HG03432 (cell line): ENCODE results near the gene EEFSEC.

Experiments
- ATAC-seq: cut with Tn5 transposase; IDR thresholded peaks from one replicate; pipeline ENCODE4 v1.9.1; 2021; ENCODE audit warnings: mild to moderate bottlenecking, moderate library complexity; ENCODE audit not compliant: unreplicated experiment

Gene EEFSEC

DNA sequence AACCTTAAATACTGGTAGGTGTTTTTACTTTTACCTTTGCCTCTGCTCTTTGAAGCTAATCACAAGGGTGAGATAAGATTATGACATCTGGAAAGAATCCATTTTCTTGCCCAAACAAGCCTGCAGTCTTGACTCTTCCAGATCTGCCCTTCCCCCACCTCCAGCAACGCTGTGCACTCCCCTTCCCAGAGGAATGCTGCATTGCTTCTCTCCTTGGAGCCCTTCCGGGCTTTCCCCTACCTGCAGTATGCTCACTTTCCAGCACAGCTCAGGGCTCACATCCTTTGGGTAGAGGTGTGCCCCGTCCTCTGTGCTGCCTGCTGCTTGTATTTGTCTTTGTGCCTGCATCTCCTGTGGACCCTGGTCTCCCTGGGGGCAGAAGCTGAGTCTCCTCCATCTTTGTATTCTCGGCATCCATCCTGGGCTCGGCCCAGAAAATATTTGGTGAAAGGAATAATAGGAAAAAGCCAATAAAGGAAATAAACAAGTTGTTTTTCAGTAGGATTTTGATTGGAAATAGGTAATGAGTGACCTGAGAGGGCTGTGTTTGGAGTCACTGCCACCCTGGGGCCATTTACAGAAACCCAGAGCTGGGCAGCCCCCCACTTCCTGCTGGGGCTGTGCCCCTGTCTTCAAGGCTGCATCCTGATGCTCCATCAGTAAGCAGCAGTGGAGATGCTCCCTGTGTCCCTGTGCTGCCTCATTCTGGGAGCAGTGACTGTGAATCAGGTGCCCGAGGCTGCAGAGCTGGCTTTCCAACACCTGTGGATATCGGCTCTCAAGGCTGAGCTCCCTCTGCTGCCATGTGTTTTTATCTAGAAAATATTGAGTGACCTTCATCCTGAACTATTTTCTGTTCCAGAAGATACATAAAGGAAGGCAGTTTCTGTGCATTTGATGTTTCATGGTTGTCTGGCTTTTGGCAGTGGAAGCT is 117.5 kb downstream of the EEFSEC start:
- ATAC-seq: no peak

DNA sequence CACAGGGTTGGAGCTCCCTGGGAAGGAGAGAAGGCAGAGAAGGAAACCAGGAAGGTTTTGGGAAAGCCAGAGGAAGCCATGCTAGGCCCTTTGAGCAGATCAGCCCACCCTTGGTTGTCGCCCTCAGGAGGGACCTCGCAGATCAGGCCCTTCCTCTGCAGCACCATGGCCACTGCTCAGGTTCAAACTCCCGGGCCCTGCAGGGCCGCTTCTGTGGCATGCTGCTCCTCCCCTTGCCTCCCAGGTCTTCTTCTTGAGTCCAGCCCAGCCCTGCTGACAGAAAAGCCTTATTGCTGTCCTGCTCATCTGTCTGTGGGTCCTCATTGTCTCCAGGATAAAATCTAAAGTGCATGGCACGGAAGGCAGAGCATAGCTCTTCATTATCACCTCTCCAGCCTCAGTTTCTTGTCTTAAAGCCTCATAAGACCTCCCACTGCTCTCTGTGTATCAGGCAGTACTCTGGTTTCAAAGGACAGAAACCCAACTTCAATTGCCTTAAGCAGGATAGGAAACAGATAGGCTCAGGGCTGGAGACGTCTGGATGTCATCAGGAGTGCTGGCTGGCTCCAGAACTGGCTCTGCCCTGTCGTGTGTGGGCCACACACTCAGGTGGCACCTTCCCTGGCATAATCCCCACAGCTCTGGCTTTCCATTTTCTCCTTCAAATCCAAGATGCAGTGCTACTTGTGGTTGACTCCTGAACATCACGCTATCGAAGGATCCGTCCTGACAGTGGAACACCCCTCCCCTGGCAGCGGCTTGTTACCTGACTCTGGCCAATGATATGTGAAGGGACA is 118.5 kb downstream of the EEFSEC start:
- ATAC-seq: no peak

DNA sequence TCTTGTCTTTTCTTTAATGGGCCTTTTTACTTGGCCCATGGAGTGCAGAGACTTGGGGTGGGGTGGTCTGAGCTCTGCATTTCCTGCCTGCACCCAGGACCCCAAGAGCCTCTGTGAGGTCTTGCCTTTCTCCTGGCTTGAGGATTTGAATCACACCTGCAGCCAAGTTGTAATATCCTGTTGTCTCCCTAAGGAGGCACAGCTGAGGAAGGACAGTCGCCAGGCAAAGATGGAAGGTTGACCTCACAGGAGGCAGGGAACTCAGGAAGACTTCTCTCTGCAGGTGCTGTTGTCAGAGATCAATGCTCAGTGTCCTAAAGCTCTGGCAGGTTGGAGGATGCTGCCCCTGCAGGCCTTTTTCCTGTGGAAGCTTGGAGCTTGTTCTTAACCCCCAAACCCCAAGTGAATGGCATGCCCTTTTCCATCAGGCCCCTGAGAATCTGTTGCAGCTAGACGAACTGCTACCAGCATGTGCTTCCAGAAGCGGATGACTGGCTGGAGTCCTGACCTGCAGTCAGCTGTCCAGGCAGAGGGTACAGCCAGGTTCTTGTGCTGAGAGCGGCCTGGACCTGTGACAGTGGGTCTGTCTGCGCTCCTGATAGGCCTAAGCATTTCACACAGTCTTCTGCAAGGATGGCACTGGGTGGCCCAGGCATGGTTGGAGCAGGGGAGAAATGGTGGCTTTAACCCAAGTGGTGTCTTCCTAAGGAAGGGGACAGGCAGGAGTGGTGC is 120.0 kb downstream of the EEFSEC start:
- no peak for ATAC-seq

DNA sequence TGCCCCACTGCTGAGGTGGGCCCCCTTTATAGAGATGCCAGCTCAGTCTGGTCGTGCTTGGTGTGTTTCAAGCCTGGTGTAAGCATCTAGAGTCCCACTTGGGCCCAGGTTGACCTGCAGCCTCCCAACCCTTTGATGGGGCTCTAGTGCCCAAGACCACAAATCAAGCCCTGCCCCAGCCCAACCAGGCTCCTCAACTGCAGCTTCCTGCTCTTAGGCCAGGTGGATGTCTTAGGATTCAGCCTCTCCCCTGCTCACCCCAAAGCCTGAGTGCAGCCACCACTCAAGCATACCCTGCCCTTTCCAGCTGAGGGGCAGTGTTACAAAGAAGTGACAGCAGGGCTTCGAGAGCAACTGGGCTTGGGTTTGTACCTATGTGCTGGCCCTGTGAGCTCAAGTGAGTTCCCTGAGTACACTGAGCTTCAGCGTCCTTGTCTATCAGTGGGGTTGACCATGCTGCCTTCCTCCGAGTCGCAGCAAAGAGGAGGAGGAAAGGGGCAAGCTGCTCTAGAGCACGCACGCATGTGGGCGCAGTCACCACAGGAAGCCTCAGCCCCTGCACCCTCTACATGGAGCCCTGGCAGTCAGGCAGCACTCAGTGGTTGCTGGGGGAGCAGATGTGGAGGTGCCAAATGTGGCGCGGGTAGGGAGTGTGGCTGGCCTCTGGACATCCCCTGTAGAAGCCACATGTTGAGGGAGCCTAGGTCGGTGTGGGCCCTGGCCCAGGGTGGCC is 120.7 kb downstream of the EEFSEC start:
- ATAC-seq: no peak

DNA sequence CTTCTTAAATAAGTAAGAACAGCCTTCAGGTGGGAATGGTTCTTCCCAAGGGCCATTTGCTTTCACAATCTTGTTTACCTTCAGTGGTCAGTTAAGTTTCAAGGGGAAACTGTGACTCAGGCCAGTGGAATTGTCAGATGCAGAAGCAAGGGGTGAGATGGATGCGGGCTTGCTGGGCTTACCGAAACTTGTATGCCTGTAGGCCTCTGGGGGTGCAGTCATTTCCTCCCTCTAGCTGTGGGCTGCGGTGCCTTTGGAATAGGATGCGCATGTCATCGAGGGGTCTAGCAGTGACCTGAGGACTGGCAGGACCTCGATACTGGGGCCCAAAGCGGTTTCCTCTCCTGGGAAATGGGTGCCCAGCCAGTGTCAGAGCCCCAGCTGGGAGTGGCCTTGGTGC is 121.6 kb downstream of the EEFSEC start:
- ATAC-seq: no peak

DNA sequence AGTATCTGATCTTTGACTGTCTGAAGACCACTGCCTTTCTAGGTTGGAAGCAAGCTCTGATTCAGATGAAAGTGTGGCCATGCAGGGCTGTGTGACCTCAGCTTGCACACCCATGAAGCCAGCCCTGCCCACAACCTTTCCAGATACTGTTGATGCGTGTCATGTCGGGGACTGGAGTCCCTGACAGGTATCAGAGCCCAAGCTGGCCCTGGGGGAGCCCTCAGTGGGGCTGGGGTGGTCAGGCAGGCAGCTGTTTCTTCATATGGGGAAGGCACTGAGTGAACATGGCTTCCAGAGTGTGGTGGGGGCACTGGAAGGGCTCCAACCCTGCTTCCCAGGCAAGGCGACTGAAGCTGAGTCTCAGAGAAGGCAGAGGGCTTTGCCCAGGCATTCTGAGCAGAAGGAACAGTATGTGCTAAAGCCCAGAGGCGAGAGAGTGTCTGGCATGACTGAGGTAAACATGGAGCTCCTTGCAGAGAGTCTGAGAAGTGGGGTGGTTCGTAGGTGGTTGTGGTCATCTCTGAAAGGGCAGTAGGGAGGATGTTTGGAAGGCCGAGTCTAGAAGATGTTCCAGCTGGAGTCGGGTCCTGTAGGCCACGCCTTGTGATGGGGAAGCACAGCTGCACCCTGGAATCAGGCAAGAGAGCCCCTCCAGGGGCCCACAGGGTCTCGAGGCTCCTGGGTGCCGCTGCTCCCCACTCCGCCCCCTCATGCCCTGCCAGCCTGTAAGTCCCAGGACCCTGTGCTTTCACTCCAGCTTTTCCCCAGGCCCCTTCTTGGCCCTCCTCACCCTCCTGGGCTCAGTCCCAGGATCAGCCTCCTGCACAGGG is 122.2 kb downstream of the EEFSEC start:
- ATAC-seq: no peak

DNA sequence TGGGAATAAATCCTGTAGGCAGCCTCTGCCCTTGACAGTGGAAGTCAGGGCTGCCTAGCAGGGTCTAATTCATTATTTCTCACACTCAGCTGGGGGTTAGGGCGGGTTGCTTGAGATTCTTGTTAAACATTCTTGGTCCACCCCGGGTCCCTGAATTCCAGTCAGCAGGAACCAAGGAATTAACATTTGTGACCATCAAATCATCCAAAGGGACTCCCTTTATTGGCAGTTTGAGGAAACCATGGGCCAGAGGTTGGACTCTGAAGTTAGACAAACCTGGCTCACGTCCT is 122.8 kb downstream of the EEFSEC start:
- ATAC-seq: no peak

DNA sequence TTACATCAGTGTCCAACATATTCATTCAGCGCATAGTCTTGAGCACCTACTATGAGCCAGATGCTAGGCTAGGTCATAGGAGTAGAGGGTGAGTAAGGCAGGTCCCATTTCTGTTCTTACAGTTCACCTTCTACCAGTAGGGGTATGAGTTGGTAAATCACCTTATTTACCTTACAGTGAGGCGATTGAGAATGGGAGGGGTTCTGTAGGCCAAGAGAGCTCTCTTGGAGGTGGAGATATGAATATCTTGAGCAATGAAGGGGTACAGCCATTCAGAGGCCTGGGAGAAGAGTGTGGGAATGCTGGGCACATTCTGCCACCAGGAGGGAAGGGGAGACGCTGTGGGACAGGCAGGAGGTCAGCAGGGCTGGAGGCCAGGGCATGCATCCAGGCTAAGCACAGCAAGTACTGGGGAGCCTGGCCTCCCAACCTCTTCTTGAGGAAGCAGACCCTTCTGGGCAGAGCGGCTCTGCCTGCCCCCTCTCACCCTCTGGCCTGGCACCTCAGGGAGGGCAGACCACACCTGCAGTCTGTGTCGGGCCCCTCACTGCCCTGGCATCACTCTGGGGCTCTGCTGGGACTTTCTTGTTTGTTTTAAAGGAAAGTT is 123.4 kb downstream of the EEFSEC start:
- no peak for ATAC-seq

DNA sequence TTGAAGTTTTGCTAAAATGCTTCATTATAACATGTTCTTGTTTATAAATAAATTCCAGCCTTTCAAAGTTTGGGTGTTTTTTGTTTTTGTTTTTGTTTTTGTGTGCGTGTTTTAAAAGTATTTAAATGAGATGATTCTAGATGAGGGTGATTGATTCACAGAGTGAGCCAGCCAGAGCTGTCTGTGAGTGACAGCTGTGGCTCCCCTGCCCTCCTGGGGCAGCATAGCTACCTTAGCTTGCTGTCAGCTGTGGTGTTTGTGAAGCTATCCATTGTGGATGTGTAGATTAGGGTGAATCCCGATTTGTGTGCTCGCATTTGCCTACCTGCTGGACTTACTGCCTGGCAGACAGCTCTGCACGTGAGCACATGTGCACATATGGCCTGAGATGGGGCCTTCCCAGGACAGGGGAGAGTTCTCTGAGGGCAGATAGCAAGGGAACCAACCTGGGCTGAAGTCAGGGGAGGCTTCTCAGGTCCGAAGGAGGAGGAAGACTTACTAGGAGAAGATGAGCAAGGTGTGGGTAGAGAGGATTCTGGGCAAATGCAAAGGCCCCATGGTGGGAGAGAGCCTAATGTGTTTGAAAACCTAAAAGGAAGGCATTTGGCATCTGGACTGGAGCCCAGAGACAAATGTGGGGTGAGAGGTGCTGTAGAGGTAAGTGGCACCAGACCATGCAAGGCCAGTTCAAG is 124.2 kb downstream of the EEFSEC start:
- ATAC-seq: no peak

DNA sequence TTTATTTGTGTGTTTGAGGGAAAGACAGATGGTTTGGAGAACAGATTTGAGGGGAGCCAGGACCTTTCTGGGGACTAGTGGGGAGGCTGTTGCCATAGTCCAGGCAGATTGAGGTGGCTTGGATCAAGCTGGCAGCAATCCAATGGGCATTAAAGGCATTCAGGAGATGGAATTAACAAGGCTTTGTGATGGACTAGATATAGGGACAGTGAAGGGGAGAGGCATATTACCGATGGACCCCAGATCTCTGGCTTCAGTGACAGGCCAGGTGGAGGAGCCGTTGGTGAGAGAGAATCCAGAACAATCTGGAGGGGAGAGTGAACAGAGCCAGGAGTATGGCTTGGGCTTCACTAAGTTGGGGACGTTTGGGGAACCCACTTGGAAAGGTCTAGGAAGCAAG is 124.8 kb downstream of the EEFSEC start:
- ATAC-seq: no peak

DNA sequence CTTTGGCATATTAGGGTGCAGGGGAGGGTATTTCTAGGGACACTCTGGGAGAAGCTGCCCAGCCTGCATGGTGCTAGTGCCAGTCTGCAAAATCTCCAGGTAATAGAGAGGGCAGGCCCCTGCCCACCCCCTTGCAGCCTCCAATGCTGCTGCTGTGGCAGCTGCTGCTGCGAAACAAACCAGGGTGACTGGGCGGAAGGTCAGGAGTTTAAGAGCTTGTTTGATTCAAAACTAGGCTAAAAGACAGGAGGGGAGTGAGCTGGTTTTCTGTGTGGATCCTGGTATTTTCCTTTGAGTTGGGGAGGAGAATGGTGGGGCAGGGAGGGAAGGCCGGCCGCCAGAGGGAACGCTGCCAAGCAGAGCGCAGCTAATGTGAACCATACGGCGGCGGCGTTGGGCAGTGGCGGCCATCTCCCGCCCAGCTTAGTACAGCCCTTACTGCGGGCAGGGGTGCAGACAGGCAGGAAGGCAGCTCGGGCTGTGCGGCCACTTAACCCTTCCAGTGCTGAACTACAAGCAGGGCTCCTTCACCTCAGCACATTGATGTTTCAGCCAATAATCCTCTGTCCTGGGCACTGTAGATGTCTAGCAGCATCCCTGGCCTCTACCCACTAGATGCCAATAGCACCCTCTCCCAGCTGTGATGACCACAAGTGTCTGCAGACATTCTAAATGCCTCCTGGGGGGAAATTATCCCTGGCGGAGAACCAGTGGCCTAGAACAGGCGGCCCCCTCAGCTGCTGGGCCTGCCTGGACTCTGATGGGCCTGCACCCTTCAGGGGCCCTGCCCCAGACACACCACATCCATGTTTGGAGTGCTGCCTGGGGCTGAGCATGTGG is 125.7 kb downstream of the EEFSEC start:
- ATAC-seq: no peak

DNA sequence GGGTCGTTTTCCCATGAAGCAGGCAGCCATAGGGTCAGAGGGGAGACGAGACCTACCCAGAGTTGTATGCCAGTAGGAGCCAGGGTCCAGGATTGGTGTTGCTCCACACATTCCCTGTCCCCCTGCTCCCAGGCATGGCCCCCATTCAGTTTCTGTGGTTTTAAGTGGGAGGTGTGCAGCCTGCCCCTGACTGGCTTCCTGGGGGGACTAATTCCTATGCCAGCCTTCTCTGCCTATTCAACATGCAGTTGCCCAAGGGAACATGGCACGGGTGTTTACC is 126.3 kb downstream of the EEFSEC start:
- no peak for ATAC-seq

DNA sequence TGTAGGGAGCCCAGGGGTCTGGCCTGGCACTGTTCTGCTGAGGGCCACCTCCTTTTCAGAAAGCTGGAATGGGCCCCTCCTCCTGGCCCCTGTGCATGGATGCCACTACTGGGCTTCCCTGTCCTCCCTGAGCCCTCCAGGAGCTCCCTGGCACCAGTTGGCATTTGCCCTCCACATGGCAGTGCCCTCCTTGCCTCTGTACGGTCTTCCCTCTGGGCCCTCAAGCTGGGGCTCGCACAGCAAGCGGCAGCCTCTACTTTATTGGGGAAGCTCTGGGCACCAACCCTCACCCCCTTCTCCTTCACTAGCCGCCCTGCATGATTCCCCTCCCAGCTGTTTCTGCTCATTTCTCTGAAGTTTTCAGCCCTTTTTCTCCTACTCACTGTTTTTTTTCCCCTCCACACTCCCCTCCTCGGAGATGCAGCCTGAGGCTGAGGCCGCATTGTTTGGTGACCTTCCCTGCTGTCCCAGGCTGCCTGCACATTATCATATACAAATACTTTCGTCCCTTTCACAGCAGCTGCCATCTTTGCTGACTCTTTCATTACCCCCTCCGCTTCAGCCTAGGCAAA is 127.3 kb downstream of the EEFSEC start:
- no peak for ATAC-seq

DNA sequence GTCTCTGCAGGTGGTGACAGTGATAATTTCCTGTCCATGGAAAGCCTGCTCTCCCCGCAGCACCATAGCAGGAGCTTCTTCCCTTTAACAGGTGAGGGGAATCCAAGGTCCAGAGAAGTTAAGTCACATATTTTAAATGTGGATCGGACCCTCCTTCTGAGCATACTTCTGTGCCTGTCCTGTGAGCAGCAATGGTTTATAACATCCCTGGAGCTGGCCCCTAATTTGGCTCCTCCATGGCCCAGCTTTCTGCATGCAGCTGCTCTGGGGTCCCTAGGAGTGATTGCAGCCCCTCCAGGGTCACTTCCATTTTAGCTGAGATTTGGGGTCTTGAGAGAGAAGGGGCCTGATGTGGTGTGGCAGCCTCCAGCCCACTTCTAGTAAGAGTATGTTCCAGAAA is 127.8 kb downstream of the EEFSEC start:
- ATAC-seq: no peak

DNA sequence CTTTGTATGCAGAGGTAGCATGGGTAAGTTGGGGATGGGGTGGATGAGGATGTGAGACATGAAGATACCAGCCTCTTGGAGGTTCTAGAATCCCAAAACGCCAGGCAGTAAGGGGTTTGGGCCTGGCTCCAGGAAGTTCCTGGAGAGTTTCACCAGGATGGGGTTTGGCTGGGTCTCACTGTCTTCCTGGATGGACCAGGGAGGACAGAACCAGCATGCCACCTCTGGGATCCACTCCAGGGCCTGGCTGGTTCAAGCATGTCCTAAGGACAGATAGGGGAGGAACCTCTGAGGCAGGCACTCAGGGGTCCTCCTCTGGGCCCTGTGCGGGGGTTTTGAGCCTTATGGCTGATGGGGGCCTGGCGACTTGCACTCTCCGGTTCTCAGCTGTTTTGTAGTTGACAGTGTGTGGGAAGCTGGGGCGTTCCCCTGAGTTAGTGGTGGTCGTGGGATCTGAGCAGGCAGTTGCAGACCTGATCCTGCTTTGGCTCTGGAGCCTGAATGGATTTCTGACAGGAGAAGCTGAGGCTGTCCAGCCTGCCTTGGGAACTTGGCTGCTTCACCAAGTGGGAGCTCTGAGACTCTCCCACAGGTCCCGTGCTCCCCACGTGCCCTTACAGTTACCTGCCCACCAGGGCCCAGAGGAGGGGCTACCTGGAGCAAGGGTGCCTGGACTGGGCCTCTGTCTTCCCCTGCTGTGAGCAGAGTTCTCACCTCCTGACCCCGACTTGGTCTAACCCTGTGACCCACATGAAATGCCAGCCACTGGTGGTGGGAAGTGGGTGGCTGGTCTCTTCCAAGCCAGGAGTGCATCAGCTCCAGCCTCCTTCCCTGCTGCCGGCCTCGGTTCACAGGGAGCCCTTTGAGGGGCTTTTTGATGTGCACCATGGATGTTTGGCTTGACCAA is 128.4 kb downstream of the EEFSEC start:
- ATAC-seq: no peak

DNA sequence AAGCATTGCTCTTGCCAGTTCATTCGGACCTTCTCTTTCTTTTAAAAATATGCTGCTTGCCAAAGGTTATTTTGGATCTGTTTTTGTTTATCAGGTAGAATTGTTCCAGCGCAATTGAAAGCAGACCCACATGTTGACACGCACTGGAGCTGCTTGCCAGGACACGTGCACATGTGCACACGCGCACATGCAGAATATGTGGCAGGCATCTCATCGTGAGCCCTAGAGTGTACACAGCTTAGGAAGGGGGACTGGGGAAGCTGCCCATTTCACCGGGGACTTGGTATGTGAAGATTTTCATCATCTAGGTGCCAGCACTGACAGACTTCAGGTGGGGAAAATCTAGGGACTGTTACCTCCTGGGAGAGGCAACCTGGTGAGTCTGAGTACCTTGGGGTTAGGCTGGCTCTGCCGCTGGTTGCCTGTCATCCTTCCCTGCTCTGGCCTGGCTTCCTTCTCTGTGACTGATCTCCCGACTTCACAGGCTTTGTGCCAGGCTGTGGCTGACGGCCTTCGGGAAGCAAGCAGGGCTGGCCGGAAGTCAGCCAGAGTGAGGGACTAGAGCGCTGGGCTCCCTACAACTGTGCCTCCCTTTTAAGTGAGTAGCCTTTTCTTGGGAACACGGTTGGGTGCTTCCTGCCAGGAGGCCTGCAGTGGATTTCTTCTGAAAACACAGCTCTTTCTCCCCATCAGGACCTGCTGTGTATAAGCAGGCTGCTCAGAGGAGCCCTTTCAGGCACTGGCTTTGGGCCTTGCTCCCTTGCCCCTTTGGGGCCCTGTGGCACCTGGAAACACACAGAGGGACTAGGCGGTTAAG is 129.3 kb downstream of the EEFSEC start:
- ATAC-seq: no peak
